Mesenteric fat pad (tissue), 1 donor: ENCODE measurements around the gene NEIL3. TPM values are rescaled to one million over a fixed set of nuclear protein-coding genes. Genes with fewer than 3 reads are reported as not detected.

Experiments
- DNase-seq: peaks from one replicate; pipeline ENCODE4 v3.0.0-alpha.2; 2020; ENCODE audit warnings: low spot score
- total RNA-seq: library from RNA; stranded (reverse); fragmentation: NEBNext Ultra II Directional; extraction: Animal tissue kit (Norgen Biotek cat#: 25700); gene quantifications from one replicate; pipeline ENCODE4 v1.2.1, GENCODE V29; 2021
- donor health status: DM: yes; HTN: yes; CAD: no.

Gene NEIL3
- total RNA-seq, 1 donor from 2014 or later = 0.32 TPM

GRCh38 chr4:177410566-177410965, 100.9 kb downstream of the NEIL3 start:
- DNase-seq = no peak

GRCh38 chr4:177411996-177412395, 102.3 kb downstream of the NEIL3 start:
- DNase-seq = no peak

Other genes starting within 250 kb of the NEIL3 start
- gene AGA, start 132.6 kb downstream of the NEIL3 start, total RNA-seq = 10.0 TPM